Measurements from ENCODE around the gene INAVA.

The INAVA gene

GRCh38 chr1:200857804-200858203 is 36.9 kb upstream of the INAVA start:
- TF ChIP-seq, protein P1, sequence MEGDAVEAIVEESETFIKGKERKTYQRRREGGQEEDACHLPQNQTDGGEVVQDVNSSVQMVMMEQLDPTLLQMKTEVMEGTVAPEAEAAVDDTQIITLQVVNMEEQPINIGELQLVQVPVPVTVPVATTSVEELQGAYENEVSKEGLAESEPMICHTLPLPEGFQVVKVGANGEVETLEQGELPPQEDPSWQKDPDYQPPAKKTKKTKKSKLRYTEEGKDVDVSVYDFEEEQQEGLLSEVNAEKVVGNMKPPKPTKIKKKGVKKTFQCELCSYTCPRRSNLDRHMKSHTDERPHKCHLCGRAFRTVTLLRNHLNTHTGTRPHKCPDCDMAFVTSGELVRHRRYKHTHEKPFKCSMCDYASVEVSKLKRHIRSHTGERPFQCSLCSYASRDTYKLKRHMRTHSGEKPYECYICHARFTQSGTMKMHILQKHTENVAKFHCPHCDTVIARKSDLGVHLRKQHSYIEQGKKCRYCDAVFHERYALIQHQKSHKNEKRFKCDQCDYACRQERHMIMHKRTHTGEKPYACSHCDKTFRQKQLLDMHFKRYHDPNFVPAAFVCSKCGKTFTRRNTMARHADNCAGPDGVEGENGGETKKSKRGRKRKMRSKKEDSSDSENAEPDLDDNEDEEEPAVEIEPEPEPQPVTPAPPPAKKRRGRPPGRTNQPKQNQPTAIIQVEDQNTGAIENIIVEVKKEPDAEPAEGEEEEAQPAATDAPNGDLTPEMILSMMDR (IDR thresholded peaks at IDR 0.05; ENCODE audit: control insufficient read depth, insufficient read depth, low read depth, low read length, missing control alignments), result no peak
- DNase-seq (ENCODE audit: low read depth), result no peak
- H3K4me3 ChIP-seq (ENCODE audit: control insufficient read depth, low read depth, low read length), result no peak overlapping the region

GRCh38 chr1:200861937-200862647 is 32.6 kb upstream of the INAVA start:
- no peak for DNase-seq (ENCODE audit: low read depth)
- TF ChIP-seq, protein P1 (IDR thresholded peaks at IDR 0.05; ENCODE audit: control insufficient read depth, insufficient read depth, low read depth, low read length, missing control alignments), result no peak
- no peak overlapping the region for H3K4me3 ChIP-seq (ENCODE audit: control insufficient read depth, low read depth, low read length)

DNA sequence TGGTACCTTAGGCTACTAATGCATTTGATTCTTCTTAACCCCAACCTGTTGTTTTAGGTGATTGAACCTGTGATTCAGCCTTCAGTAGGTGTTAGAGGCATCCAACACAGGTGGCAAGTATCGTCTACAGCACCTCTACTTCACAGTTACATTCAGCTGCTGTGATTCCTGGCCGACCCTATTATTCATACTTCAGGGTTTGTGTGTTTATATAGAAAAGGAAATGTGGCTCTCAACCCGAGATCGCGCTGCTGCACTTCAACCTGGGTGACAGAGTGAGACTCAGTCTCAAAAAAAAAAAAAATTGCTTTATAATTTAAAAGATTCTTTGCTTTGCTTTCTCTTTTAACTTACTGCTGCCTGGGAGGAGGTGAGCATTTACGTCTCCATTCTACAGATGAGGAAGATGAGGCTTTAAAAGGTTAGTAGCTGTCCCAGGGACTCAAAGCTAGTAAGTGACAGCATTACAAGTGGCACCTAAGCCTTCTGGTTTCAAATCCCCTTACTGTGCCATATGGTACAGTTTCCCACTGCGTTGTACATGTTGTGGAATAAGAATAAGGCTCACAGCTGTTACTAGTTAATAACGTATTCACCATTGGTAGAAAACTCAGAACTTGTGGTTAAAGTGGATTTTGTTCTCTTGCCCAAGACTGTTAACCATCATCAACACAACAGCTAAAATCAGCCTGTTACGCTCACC is 31.8 kb upstream of the INAVA start:
- TF ChIP-seq, protein P1 (IDR thresholded peaks at IDR 0.05; ENCODE audit: control insufficient read depth, insufficient read depth, low read depth, low read length, missing control alignments), result no peak
- H3K4me3 ChIP-seq (ENCODE audit: control insufficient read depth, low read depth, low read length), result no peak overlapping the region
- no peak for DNase-seq (ENCODE audit: low read depth)

DNA sequence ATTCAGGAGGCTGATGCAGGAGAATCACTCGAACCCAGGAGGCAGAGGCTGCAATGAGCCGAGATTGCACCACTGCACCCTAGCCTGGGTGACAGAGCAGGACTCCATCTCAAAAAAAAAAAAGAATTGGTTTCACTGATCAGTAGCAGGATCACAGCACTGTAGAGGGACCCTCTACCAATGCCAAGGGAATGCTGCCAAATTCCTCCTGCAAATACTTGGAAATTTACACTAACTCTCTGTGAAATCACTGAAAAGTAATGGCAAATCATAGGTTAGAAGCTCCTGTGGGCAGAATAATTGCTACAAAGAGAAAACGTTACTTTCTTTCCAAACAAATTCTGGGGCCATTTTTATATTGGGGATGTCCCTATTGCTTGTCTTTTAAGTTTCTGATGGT is 28.6 kb upstream of the INAVA start:
- DNase-seq (ENCODE audit: low read depth), result no peak
- TF ChIP-seq, protein P1 (IDR thresholded peaks at IDR 0.05; ENCODE audit: control insufficient read depth, insufficient read depth, low read depth, low read length, missing control alignments), result no peak

DNA sequence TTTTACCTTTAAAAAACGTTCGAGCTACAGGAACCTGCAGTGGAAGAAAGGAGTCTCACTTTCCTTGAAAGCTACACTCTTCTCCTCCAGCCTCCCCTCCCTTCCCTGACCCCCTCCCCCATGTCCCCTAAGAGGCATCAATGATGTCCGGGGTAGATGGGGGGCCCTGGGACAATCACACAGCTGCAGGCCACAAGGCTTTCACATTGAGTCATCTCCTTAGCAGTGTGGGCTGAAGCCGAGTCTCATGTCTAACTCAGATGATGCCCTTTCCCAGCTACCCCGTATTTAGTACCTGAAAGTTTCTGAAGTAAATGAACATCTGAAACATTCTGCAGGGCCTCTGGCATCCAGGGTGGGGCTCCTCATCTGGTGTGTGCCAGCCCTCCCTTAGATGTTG is 28.2 kb upstream of the INAVA start:
- H3K4me3 ChIP-seq (ENCODE audit: control insufficient read depth, low read depth, low read length), result no peak overlapping the region
- no peak for DNase-seq (ENCODE audit: low read depth)
- TF ChIP-seq, protein P1 (IDR thresholded peaks at IDR 0.05; ENCODE audit: control insufficient read depth, insufficient read depth, low read depth, low read length, missing control alignments), result no peak

More for the DNA sequence above, 28.6 kb upstream of the INAVA start:
- H3K4me3 ChIP-seq (ENCODE audit: control insufficient read depth, low read depth, low read length), result no peak overlapping the region

GRCh38 chr1:200867018-200867811 is 27.5 kb upstream of the INAVA start:
- no peak overlapping the region for H3K4me3 ChIP-seq (ENCODE audit: control insufficient read depth, low read depth, low read length)
- no peak for DNase-seq (ENCODE audit: low read depth)
- TF ChIP-seq, protein P1 (IDR thresholded peaks at IDR 0.05; ENCODE audit: control insufficient read depth, insufficient read depth, low read depth, low read length, missing control alignments), result no peak
